GM18870 (cell line): Measurements from ENCODE around the gene PCF11.

Experiments used
- ATAC-seq: cut with Tn5 transposase; IDR thresholded peaks from one replicate; pipeline ENCODE4 v1.9.1; 2021; ENCODE audit warnings: moderate library complexity; ENCODE audit not compliant: unreplicated experiment

PCF11 gene

GRCh38 chr11:83151274-83151977, 5.5 kb upstream of the PCF11 start:
- ATAC-seq, result no peak

GRCh38 chr11:83152264-83152663, 4.7 kb upstream of the PCF11 start:
- ATAC-seq, result no peak

- ATAC-seq, result no peak
Observed at GRCh38 chr11:83153764-83154163, 3.2 kb upstream of the PCF11 start.

GRCh38 chr11:83156144-83156995, 561 bp upstream of the PCF11 start:
- ATAC-seq, result peak; percentile 97

- ATAC-seq, result no peak
Observed at GRCh38 chr11:83157594-83158356, 844 bp downstream of the PCF11 start.

- ATAC-seq, result no peak
Observed at GRCh38 chr11:83158357-83158786, 1.4 kb downstream of the PCF11 start.

GRCh38 chr11:83158965-83159901, 2.3 kb downstream of the PCF11 start:
- ATAC-seq, result no peak

GRCh38 chr11:83159902-83160865, 3.3 kb downstream of the PCF11 start:
- no peak for ATAC-seq

GRCh38 chr11:83161610-83162199, 4.8 kb downstream of the PCF11 start:
- no peak for ATAC-seq

- peak; percentile 60 for ATAC-seq
Observed at GRCh38 chr11:83162377-83162776, 5.4 kb downstream of the PCF11 start.

GRCh38 chr11:83166193-83166866, 9.4 kb downstream of the PCF11 start:
- ATAC-seq, result no peak

- ATAC-seq, result no peak
Observed at GRCh38 chr11:83168756-83169155, 11.8 kb downstream of the PCF11 start.

GRCh38 chr11:83170865-83171264, 13.9 kb downstream of the PCF11 start:
- ATAC-seq, result no peak

- no peak for ATAC-seq
Observed at GRCh38 chr11:83172551-83172950, 15.6 kb downstream of the PCF11 start.

GRCh38 chr11:83174008-83174407, 17.1 kb downstream of the PCF11 start:
- no peak for ATAC-seq

GRCh38 chr11:83175815-83176214, 18.9 kb downstream of the PCF11 start:
- no peak for ATAC-seq

- no peak for ATAC-seq
Observed at GRCh38 chr11:83181815-83182214, 24.9 kb downstream of the PCF11 start.

GRCh38 chr11:83185767-83186166, 28.8 kb downstream of the PCF11 start:
- no peak for ATAC-seq
